G401 (cell line): ENCODE results near the gene PRKAG2. TPM values are rescaled to one million over a fixed set of nuclear protein-coding genes. Genes with fewer than 3 reads are reported as not detected.
A peak's percentile ranks its signal among the peaks of the same experiment; 100 is the strongest.
"Not testable (repeated sequence)": the region's sequence is repeated elsewhere in the genome, so short reads cannot be mapped to it uniquely, and the experiment has no call there.

Experiments used
- DNase-seq: peaks from one replicate; pipeline ENCODE4 v3.0.0-alpha.2; 2015; ENCODE audit warnings: low spot score
- in situ Hi-C: cut with HindIII; loops from 2 replicates; pipeline ENCODE4 v1.10.0; 2016; ENCODE audit warnings: low sequenced_read_pairs, mixed read lengths
- total RNA-seq: library from RNA; depleted of rRNA; stranded (reverse); fragments of >200 nt; shearing (Covaris generic); gene quantifications from 2 replicates; pipeline ENCODE4 v1.2.3, GENCODE V29; 2014

The PRKAG2 gene
- total RNA-seq, 1 experiment from 2014 or later: 92.4 TPM

DNA sequence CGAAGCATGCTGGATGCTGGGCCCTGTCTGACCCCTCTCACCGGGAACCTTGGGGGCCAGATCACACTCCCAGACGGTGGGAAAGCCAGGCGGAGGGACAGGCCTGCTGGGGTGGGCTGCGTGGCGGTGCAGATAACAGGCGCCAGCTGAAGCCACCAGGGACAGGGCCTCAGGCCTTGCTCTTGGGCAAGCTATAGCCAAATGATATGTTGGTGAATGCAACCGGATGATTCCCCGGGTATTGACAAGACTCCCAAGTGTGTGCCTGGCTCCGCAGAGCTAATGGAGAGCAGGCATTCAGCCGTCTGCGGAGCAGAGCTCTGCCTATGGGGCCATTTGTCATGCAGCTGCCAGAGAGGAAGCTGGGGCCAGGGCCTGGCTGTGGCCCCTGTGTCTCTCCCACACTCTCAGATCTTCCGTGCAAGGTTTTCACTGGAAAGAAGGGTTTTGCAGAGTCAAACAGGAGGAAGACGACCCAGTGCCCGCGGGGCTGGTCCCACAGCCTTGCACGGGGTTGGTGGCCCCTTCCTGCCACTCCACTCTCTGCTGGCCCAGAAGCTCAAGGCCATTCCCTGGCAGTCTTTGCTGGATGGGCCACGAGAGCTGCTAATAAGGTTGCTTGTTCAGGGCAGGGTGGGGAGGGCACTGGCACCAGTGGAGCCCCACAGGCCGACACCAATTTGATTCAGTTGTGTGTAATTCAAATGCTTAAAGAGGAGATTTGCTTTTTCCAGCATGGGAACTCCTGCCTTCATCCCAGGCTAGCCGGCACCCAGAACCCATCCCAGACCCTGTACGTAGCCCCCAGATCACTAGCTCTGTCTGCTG is 91.8 kb downstream of the PRKAG2 start:
- in situ Hi-C loops: no loop called here

DNA sequence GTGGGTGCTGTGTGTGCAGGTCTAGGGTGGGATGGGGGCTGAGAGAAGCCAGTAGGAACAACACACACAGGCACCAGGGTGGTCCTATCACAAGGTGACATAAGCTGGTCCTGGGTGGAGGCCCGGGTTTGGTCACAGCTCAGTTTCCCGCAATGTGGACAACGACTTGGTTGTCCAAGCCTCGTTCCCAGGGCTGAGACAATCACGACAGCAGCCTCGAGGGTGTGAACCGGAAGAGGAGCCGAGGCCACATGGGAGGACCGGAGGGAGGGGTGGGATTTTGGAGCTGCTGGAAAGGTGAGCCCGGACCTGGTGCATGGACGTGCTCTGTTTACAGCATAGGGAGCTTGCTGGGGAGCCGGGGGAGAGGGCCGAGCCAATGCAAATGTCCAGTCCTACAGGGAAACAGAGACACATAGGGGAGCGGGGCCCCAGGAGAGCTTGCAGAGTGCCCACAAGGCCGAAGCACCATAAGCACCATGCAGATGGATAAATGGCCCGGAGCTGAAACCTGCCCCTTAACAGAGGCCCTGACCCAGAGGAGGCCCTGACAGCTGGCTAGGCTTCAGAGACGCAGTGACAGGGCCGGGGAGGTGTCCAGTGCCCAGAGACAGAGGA is 92.8 kb downstream of the PRKAG2 start:
- in situ Hi-C loops: no loop called here
- DNase-seq: no peak

More for the DNA sequence above, 91.8 kb downstream of the PRKAG2 start:
- DNase-seq: no peak

DNA sequence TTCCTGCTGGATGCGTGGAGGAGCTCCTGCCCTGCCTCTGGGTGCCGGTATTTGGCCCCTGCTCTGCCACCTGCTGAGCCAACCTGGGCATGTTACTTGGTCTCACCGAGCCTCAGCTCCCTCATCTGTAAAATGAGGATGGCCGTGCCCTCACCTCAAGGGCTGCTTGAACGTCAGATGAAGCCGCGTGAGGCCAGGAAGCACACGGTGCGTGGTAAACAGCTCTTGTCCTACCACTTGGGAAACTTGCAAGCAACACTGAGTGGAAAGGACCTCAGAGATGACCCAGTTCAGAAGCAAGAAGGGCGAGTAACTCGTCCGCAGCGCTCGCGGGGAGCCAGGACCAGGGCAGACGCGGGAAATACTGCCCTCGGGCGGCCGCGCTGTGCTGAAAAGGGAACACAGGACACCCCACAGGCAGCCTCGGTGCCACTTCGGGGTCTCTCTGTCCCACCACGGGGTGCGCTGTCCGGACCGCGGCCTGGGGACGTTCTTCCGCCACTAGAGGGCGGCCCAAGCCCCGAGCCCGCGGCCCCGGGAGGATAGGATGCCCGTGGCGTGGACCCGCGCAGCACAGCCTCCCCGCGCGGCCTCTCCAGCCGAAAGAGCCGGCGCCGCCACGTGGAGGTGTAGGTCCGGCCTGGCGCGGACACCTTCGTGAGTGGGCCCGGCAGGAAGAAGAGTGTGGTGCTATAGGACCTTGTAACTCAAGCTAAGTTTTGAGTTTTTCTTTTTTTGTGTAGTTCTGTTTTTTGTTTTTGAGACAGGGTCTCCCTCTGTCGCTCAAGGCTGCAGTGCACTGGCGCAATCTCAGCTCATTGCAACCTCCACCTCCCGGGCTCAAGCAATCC is 94.1 kb downstream of the PRKAG2 start:
- DNase-seq: peak; percentile 71
- in situ Hi-C loops: no loop called here

DNA sequence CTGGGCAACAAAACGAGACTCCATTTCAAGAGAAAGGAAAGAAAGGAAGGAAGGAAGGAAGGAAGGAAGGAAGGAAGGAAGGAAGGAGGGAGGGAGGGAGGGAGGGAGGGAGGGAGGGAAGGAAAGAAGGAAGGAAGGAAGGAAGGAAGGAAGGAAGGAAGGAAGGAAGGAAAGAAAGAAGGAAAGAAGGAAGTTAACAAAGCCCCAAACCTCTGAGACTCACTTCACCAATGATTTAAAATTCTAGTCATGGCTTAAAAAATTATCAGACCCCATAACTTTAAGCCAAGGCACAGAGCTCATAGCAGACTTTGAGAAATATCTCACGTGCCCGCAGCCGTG is 94.7 kb downstream of the PRKAG2 start:
- in situ Hi-C loops, DNase-seq: not testable (repeated sequence)

DNA sequence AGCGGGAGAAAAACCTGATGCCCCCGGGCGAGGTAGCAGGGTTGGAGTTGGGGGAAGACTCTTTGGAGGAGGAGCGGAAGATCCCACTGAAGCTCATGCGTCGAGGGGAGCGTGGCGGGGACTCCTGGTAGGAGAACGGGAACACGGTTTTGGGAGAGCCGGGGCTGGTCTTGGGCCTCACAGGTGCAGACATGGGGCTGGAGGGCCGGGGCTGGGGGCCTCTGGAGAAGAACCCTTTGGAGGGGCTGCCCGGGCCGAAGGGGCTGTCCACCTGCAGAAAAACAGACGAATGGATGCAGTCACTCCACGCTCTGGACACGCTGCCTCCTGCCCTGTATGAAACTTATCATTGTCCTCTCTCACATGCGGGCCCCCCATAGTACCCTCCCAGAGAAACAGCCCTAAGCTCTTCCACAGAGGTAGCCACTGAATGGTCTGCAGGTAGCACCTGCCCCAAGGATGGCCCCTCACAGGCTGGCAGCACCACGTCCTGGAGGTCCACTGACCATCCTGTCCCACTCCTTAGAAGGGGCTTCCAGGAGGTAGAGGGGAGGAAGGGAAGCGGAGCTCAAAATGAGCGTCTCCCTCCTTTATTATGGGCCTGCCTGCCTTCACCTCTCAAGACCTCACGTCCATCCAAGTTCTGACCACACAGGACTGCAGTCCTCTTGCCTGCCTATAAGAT is 95.6 kb downstream of the PRKAG2 start:
- no peak for DNase-seq
- in situ Hi-C loops: no loop called here

DNA sequence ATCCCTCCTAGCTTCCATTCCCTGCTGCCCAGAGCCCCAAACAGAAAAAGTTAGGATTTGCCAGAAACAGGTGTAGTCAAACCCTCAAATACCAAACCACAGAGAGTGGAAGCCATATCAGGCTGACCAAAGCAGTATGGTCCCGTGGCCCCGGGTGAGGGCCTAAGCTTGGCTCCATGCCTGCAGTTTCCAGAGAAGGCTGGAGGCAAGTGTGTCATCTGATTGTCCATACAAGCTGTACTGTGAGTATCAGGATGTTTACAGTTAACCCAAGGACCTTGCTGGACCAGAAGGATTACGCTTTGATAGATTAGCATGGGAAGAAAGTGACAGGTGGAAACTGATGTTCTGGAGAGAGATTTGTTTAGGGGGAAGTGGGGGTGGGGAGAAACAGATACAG is 96.3 kb downstream of the PRKAG2 start:
- in situ Hi-C loops: no loop called here
- DNase-seq: no peak

DNA sequence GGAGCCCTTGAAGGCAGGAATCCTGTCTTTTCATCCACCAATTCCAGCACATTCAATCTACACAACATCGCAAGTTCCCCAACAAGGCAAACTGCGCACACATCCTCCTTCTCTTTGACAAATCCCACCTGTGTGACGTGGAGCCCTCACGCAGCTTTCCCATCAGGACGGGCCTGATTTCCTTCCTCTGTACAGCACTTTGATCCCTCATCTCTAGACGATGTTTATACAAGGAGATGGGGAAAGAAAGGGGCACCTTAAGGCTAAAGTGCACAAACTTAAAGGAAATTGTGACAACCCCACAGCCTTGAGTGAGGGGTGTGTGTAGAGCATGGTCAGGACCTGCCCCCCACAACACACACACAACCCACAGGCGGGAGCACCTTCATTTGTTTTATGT is 97.2 kb downstream of the PRKAG2 start:
- DNase-seq: no peak
- in situ Hi-C loops: no loop called here

DNA sequence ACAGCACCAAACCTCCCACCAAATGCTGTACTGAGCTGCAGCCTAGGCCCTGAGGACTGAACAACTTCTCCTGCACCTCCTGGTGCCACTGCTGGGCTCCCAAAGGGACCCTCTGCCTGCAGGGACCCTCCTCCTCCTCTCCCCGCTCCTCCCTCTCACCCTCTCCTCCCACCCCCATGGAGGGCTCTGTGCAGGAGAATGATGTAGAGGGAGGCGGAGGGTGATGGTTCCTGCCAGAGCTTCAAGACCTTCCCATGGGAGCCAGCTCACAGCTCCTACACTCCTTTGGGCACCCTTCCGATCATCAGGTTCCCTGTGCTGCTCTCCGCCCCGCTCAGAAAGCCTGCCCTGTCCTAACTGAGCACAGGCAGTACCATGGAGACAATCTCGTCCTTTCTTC is 97.7 kb downstream of the PRKAG2 start:
- in situ Hi-C loops: no loop called here
- no peak for DNase-seq

DNA sequence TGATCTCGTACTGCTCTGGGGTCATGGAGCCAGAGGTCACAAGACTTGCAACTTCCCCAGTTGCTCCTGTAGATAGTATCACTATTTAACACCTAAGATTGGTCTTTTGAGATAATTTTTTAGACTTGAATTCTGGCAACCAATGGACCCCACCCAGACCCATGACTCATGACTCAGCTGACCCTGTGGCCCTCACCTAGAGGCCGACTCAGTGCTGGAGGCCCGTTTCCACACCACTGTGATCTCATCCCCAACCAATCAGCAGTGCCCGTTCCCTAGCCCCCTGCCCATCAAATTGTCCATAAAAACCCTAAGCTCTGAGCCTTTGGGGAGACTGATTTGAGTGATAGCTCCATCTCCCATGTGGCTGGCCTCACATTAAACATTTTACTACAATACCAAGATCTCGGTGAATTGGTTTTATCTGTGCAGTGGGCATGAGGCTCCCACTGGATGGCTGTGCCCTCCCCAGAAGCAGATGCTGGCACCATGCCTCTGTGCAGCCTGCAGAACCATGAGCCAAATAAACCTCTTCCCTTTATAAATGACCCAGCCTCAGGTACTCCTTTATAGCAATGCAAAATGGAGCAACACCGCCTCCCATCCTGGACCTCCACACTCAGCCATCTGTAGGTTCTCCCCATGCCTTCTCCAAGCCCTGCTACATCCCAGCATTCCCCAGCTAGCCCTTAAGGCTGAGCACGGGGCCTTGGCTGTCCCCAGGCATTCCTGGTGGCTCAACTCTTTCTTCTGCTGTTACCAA is 98.8 kb downstream of the PRKAG2 start:
- peak; percentile 52 for DNase-seq
- in situ Hi-C loops: no loop called here

DNA sequence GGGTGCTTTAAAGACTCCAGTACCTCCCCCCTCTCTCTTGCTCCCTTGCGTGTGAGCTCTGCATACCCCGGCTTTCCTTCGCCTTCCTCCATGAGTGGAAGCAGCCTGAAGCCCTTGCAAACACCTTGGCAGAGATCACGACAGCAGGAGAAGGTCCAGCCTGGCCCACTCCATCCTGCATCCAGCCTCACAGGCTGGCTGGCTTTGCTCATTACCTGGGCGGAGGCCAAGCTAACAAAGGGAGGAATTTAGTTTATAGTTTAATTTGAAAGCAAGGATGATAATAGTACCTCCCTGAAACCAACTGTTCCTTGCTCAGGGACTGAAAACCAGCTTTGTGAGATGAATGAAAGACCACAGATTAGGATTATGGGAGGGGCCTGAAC is 99.4 kb downstream of the PRKAG2 start:
- in situ Hi-C loops: no loop called here
- DNase-seq: peak; percentile 76

DNA sequence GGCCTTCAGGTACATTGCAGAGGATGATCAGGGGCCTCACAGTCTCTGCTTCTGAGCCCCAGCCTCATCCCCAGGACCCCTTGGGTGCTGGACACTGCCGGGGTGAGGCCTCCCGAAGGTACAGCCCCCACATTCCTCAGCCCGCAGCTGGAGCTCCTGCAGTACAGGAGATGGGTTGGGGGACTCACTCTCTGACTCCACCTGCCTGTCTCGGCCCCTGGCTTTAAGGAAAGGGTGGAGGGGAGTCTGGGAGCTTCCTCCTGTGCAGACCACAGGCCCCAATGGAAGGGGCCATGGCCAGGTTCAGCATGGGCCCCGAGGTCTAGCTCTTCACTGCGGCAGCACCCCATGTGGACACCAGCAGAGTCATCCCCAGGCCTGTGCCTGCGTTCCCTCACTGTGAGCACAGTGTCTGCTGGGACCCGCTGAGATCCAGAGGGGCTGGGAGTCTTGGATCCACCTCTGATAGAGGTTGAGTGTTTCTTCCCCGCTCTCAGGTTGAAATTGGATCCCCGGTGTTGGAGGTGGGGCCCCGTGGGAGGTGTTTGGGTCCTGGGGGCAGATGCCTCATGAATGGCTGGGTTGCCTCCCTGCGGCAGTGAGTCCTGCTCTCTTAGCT is 99.9 kb downstream of the PRKAG2 start:
- in situ Hi-C loops: no loop called here
- no peak for DNase-seq

DNA sequence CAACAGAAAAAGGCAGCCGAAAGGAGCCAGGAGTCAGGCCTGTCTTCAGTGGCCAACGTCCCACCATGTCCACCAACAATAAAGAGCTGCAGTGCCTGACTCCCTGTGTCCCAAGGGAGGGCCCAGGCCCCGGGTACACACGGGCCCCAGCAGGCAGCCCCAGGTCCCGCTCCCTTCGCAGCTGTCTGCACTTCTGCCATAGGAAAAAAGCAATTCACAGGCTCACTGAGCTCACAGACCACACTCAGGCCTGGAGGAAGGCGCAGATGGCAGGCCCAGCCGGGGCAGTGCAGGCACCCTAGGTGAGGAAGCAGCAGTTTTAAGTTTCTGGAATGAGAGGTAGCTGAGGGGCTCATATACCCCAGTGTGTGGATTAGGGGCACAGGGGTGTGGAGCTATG is 100.5 kb downstream of the PRKAG2 start:
- in situ Hi-C loops: no loop called here

DNA sequence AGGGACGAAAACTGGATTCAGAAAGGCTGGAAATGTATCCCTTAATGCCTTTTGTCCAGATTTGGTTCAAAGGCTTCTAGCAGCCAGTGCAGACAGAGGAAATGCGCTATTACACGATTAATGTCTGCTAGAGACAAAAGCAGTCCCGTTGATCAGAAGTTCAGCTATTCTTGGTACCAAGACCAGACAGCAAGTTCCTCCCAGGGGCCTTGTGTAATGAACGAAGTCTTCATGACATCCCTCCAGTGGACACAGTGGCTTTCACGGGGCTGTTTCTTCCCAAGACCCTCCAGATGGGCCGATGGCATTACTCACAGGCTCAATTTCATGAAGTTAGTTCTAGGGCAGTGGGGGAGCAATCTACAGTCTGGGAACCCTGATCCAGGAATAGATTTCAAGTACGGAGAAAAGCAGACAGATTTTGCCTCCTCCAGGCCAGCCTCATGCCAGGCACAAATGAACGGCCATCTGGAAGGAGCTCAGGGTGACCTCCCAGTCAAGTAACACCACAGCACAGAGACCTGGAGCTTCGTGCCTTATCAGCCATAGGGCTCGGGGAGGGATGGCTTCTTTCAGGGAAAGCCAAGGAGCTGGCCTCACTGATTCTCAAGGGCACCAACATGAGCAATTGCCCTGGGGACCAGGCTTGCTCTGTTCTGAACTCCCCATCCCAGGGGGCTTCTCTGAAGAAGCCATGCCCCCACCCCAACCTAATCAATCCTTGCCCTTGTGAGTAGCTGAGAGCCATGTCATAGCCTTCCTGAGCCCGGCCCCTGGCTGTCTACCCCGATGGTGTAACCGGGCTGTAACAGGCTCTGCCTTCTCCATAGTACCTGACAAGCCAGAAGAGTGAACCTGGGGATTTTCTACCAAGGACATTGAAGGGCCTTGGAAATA is 101.1 kb downstream of the PRKAG2 start:
- in situ Hi-C loops: no loop called here
- peak; percentile 88 for DNase-seq

More for the DNA sequence above, 100.5 kb downstream of the PRKAG2 start:
- no peak for DNase-seq

DNA sequence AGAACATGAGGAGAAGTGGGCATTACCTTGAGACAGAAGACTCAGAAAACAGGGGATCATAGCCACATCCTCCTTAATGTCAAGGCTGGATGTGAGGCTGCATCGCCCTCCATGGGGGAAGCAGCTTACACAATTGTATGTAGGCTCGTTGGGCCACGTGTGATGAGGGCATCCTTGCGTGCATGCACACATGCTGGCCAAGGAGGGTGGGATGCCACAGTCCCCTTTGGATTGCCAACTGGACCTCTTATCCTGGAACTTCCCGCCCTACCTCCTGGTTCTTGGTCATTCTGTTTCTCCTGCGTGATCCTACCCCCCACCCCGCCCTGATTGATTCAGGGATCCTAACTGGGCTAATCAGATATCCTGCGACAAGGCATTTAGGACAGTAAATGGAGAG is 102.0 kb downstream of the PRKAG2 start:
- in situ Hi-C loops: no loop called here

DNA sequence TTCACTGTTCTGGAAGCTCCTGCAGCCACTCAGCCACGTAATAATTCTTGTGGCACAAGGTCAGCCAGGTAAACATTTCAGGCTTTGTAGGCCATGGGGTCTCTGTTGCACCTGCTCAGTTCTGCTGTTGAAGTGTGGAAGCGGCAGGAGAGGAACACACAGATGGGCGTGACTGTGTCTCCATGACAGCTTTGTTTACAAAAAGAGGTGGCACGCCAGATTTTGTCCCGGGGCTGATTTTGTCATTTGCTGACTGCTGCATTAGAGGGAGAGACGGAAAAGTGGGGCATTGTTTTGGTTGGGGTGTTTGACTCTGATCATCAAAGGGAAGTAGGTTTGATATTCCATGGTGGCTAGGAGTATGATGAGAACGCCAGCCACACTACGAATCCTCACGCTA is 103.1 kb downstream of the PRKAG2 start:
- in situ Hi-C loops: no loop called here
- peak; percentile 61 for DNase-seq

More for the DNA sequence above, 102.0 kb downstream of the PRKAG2 start:
- no peak for DNase-seq

DNA sequence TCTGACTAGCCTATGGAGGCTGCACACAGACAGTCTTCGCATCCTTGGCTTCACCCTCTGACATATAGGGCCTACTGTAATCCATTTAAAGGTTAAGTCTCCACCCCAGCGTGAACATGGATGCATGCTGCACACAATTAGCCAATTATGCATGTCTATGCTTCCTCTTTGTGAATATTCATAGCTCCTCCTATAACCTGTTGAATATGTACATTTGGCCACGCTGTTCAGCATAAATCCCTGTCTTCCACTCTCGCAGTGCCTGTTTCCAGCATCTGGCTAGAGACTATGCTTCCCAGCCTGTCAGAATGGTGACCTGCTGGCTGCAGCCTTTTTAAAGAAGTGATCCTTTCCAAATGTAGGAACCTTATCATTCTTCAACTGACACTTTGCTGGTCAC is 106.7 kb downstream of the PRKAG2 start:
- in situ Hi-C loops: no loop called here
- no peak for DNase-seq

DNA sequence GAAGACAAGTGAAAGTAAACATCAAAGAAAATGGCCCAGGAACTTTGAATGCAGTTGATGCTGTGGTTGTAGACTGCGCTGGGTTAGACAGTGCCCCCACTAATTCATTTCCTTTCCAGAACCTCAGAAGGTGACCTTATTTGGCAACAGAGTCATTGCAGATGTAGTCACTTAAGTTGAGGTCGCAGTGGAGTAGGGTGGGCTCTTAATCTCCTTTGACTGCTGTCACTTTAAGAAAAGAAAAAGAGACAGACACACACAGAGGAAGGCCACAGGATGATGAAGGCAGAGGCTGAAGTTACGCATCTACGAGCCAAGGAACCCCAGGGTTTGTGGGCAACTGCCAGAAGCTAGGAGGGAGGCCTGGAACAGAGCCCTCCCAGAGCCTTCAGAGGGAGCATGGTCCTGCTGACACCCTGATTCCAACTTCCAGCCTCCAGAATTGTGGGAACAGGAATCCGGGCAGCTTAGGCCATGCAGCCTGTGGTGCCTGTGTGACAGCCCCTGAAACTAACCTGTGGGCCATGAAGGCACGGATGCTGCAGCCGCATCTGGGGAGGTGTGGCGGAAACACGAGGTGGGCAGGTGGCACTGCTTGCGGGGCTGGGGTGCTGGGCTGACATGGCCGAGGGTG is 107.6 kb downstream of the PRKAG2 start:
- in situ Hi-C loops: no loop called here
- no peak for DNase-seq
